GM12878 (cell line): ENCODE results near the gene CCDC106.

Experiments used
- EGR1 ChIP-seq, 2 experiments: IDR thresholded peaks; 1 replicate in 1 of 2; 2 replicates in 1 of 2; pipeline ENCODE4 v1.6.1; 2011 to 2012; ENCODE audit warnings: low read depth in 2 of 2, low read length in 2 of 2, borderline replicate concordance in 1 of 2, mild to moderate bottlenecking in 1 of 2, moderate library complexity in 1 of 2
- FOXM1 ChIP-seq: IDR thresholded peaks from 2 replicates; pipeline ENCODE4 v1.6.1; 2012; ENCODE audit warnings: low read depth, mild to moderate bottlenecking, inconsistent platforms, low read length, moderate library complexity
- PAX8 ChIP-seq: fragments of 450-650 bp; IDR thresholded peaks from 2 replicates; pipeline ENCODE4 v1.6.1; 2017; ENCODE audit warnings: mild to moderate bottlenecking, moderate library complexity
- TF ChIP-seq, protein P1 (sequence below), 3 experiments: IDR thresholded peaks in 2 of 3; conservative IDR thresholded peaks in 1 of 3; 2 replicates each; pipeline ENCODE4 v1.5.1; 2011; ENCODE audit warnings: low read depth in 3 of 3, low read length in 3 of 3, mild to moderate bottlenecking in 3 of 3, control low read depth in 2 of 3, moderate library complexity in 2 of 3, inconsistent platforms in 1 of 3, mixed read lengths in 1 of 3; ENCODE audit not compliant: control insufficient read depth in 2 of 3, insufficient read depth in 1 of 3; ENCODE audit errors: extremely low read depth in 1 of 3

- TF ChIP-seq EGR1 (IDR thresholded peaks at IDR 0.05; ENCODE audit: borderline replicate concordance in 1 of 2, low read depth in 2 of 2, low read length in 2 of 2) (no peak), PAX8 (no peak), FOXM1 (no peak)
- TF ChIP-seq, protein P1, sequence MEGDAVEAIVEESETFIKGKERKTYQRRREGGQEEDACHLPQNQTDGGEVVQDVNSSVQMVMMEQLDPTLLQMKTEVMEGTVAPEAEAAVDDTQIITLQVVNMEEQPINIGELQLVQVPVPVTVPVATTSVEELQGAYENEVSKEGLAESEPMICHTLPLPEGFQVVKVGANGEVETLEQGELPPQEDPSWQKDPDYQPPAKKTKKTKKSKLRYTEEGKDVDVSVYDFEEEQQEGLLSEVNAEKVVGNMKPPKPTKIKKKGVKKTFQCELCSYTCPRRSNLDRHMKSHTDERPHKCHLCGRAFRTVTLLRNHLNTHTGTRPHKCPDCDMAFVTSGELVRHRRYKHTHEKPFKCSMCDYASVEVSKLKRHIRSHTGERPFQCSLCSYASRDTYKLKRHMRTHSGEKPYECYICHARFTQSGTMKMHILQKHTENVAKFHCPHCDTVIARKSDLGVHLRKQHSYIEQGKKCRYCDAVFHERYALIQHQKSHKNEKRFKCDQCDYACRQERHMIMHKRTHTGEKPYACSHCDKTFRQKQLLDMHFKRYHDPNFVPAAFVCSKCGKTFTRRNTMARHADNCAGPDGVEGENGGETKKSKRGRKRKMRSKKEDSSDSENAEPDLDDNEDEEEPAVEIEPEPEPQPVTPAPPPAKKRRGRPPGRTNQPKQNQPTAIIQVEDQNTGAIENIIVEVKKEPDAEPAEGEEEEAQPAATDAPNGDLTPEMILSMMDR (IDR thresholded peaks at IDR 0.05 in 2 of 3, conservative IDR thresholded peaks at IDR 0.05 in 1 of 3; ENCODE audit: control insufficient read depth in 2 of 3, extremely low read depth in 1 of 3, insufficient read depth in 1 of 3, low read depth in 3 of 3, low read length in 3 of 3), result no peak
Observed at GRCh38 chr19:55636723-55637122, 11.3 kb upstream of the CCDC106 start.
